Coronary artery (tissue), 2 donors: ENCODE data around the gene KIAA0930.

Experiments used
- DNase-seq: peaks from one replicate; pipeline ENCODE4 v3.0.0-alpha.2; 2017; ENCODE audit warnings: low spot score
- H3K27ac ChIP-seq, 2 donors: fragments of 200-600 bp; sonication (generic); one replicate each; pipeline ENCODE4 v1.5.1; 2016 to 2019
- H3K4me3 ChIP-seq: fragments of 200-600 bp; sonication (generic); 2 replicates; pipeline ENCODE4 v1.5.1; 2016; ENCODE audit warnings: mild to moderate bottlenecking, moderate library complexity
- TF ChIP-seq, protein P1 (sequence below): fragments of 200-600 bp; sonication (generic); IDR thresholded peaks from one replicate; pipeline ENCODE4 v1.5.1; 2019; ENCODE audit warnings: antibody characterized with exemption

The KIAA0930 gene

DNA sequence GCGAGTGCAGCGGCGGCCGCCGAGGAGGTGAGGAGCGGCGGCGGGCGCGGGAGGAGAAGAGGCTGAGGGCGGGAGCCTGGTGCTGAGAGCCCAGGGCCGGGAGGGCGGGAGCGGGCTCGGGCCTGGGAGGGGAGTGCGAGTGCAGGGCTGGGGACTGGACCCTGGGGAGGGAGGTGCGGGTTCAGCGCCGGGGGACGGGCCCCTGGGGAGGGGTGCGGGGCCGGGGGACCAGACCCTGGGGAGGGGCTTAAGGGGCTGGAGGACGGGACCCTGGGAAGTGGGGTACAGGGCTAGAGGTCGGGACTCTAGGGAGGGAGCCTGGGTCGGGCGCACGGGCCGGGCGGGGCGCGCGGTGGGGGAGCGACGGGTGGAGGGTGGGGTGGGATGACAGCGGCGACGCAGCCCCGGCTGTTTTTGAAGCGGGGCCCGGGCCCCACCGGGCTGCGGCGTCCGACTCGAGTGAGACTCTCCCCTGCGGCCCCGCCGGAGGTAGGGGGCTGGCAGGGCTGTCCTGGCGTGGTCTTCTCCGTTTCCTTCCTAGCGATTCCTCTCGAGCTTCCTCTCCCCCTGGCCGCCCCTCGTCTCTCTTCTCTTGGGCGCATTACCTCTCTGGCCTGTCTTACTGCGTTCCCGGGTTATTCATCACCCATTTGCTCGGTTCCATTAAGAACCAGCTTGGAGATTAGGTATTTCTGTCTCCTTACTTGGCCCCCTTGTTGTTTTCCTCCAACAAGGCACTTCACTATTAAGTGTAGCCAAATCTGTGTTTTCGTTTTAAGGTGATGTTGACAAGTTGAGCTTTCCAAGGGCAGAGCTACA lies 76.2 kb downstream of the KIAA0930 start:
- DNase-seq = no peak
- TF ChIP-seq, protein P1, sequence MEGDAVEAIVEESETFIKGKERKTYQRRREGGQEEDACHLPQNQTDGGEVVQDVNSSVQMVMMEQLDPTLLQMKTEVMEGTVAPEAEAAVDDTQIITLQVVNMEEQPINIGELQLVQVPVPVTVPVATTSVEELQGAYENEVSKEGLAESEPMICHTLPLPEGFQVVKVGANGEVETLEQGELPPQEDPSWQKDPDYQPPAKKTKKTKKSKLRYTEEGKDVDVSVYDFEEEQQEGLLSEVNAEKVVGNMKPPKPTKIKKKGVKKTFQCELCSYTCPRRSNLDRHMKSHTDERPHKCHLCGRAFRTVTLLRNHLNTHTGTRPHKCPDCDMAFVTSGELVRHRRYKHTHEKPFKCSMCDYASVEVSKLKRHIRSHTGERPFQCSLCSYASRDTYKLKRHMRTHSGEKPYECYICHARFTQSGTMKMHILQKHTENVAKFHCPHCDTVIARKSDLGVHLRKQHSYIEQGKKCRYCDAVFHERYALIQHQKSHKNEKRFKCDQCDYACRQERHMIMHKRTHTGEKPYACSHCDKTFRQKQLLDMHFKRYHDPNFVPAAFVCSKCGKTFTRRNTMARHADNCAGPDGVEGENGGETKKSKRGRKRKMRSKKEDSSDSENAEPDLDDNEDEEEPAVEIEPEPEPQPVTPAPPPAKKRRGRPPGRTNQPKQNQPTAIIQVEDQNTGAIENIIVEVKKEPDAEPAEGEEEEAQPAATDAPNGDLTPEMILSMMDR = no peak
- H3K4me3 ChIP-seq = peak overlapping the region; percentile 82
- peak overlapping the region; percentile 76 to 88 for H3K27ac ChIP-seq

DNA sequence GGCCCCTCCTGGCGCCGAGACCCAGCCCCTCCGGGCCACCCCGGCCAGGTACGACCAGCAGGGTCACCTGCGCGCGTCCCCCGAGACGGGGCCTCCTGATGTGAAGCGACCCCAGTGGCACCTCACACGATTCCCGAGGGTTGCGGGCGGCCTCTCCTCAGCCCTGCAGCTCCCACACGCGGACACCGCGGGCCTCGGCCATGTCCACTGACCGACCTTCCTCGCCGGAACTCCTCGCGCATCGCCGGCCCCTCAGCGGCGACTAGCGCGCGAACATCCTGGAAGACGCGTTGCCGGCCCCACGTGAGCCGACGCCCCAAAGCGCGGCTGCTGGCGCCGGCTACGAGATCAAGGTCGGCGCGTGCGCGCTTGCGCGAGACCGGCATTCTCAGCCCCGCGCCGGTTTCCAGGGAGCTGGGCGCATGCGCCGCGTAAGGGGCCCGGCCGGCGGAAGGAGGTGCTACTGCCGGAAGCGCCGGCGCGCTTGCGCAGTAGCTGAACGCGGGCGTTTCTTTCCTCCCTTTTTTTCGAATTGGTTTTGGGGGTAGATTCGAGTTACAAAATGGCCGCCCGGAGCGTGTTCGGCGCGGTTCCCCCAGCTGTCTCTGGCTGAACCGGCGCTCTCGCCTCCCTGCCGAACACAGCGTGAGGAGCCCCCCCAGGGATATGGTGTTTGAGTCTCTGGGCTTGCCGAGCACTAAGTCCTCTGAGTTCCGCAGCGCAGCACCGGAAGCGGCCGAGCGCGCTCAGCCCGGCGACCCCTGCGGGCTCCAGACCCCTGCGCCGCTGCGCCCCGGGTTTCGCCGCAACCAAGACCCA lies 77.0 kb downstream of the KIAA0930 start, which contains the start of gene NUP50:
NUP50 (plus strand) TSS at position 475 of the 819 bp plus-strand sequence. CDS start 4,253 bp downstream, outside the sequence.
- peak; percentile 91 for DNase-seq
- TF ChIP-seq, protein P1 = no peak
- peak within 1 kb of the TSS; percentile 76 to 88 for H3K27ac ChIP-seq
- H3K4me3 ChIP-seq = peak within 1 kb of the TSS; percentile 82

DNA sequence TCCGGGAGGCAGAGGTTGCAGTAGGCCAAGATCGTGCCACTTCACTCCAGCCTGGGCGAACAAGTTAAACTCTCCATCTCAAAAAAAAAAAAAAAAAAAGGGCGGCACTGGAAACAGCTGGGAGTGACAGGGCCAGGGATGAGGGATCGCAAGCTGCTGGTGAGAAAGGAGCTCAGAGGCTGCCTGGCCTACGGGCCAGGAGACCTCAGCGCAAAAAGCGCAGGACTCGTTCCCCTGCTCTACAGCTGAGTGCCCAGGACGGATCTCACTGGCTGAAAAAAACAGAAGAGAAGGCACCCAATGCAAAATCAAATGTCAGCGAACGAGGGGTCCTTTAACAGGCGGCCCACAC lies 77.6 kb downstream of the KIAA0930 start:
- TF ChIP-seq, protein P1 = no peak
- peak overlapping the region; percentile 75 to 88 for H3K27ac ChIP-seq
- DNase-seq = no peak

DNA sequence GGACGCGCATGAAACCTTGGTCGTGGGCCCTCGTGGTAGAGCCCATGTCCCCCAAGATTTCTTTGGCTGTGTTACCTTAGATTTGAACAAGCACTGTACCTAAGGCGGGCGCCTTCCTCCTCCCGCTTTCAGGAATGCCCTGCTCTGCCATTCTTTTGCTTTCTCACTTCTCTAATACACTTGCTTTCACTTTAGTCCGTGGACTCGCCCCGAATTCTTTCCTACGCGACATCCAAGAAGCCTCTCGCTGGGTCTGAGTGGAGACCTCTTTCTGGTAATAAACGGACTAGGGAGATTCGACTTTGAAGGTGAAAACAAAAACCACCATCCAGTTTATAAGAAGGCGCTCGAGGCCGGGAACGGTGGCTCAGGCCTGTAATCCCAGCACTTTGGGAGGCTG lies 78.2 kb downstream of the KIAA0930 start:
- no peak for DNase-seq
- TF ChIP-seq, protein P1 = no peak
- Histone ChIP-seq H3K4me3 (peak overlapping the region; percentile 82), H3K27ac (no peak overlapping the region)

More for the DNA sequence above, 77.6 kb downstream of the KIAA0930 start:
- peak overlapping the region; percentile 82 for H3K4me3 ChIP-seq

DNA sequence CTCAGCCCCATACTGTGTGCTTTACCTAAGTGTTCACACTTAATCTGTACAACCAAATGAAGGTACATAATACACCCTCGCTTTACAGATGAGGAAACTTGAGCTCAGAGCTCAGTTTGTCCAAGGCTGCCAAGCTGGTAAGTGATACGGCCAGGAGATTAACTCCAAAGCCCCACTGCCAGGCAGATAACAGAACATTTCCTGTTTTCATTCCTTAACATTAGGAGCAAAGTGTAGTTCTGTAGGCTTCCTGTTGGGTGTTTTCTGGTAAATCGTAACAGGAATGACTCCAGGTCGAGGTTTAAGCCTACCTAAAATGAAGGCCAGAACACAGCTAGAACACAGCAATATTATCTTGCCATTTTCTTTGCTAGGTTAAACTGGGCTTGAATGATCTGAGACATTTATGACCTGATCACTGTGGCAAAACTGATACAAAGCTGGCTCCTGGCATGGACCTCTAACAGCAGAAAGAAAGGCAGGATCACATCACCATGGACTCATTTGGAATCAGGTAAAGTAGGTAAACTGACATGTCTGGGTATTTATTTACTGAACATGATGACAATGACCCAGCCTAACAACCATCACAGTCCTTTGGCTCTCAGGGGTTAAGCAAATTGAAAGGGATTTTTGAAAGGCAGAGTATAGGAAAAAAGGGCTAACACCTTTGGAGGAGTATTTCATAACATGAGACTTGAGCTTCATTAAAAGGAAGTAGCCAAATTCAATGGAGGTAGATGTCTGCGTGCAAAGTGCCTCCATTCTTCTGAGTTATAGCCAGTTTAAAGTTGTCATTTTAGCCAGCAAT lies 80.8 kb downstream of the KIAA0930 start:
- TF ChIP-seq, protein P1 = no peak
- peak overlapping the region; percentile 18 to 42 for H3K27ac ChIP-seq
- DNase-seq = no peak
- H3K4me3 ChIP-seq = no peak overlapping the region

DNA sequence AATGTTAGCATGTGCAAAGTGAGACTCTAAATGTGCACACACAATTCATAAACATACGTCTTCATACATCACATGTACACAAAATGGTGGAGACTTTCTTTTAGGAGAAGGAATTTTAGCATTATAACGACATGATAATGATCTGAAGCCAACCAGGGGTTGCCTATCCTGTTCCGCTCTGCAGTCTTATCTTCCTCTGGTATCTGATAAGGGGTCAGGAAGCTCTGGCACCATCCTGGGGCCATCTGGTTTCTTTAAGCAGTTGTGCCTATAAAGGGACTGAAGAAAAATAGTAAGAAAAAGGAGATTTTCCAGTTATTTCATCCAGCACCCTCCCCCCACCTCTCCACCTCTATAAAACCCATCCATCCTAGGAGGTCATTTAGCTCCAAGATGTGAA lies 82.8 kb downstream of the KIAA0930 start:
- DNase-seq = no peak

More for the DNA sequence above, 82.8 kb downstream of the KIAA0930 start:
- TF ChIP-seq, protein P1 = no peak
- Histone ChIP-seq H3K27ac (no peak overlapping the region), H3K4me3 (no peak overlapping the region)
